ENCODE results near the gene PABPN1L. TPM values are rescaled to one million over a fixed set of nuclear protein-coding genes. Genes with fewer than 3 reads are reported as not detected.

Gene PABPN1L
- total RNA-seq, 1 experiment from 2014 or later, result not detected

DNA sequence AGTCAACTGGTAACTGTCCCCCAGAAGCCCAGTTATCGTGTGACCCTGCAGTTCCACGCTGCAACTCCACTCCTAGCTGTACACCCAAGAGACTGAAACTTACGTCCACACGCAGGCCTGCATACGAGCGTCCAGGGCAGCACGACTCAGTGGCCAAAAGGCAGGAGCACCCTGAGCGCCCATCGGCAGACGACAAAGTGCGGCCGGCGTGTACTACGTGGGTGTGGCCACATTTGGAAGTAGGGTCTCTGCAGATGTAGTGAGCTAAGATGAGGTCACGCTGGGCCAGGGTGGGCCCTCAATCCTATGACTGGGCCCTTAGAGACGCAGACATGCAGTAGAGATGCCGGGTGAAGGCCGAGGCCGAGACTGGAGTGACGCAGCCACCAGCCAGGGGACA, 23.2 kb downstream of the PABPN1L start:
- DNase-seq, result no peak
- no peaks in the 10 kb centered on the region for H3K27me3 ChIP-seq (ENCODE audit: control insufficient read depth, insufficient read depth, low read length)
- H3K36me3 ChIP-seq (replicated peaks; ENCODE audit: control insufficient read depth, insufficient read depth, low read length), result no peaks in the 10 kb centered on the region; the same call in 1 of the 2 replicates
- no peak overlapping the region for H3K4me3 ChIP-seq (ENCODE audit: insufficient read depth, low read depth, low read length)

DNA sequence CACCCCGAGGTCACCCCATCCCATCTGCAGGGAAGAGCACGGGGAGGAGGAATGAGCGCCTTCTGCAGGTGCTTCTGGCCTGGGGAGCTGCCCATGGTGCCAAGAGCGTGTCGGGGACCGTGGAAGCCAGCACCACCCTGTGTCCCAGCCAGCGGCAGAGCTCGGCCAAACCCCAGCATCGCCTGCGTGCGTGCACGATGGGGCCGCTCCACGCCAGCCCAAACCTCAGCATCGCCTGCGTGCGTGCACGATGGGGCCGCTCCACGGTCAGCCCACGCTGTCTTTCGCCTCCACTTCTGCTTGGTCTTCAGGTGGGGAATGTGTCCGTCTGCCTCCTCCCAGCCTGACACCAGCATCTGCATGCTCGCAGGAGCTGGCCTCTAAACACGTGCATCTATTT, 23.7 kb downstream of the PABPN1L start:
- no peaks in the 10 kb centered on the region for H3K27me3 ChIP-seq (ENCODE audit: control insufficient read depth, insufficient read depth, low read length)
- no peaks in the 10 kb centered on the region; the same call in 1 of the 2 replicates for H3K36me3 ChIP-seq (replicated peaks; ENCODE audit: control insufficient read depth, insufficient read depth, low read length)
- DNase-seq, result no peak

DNA sequence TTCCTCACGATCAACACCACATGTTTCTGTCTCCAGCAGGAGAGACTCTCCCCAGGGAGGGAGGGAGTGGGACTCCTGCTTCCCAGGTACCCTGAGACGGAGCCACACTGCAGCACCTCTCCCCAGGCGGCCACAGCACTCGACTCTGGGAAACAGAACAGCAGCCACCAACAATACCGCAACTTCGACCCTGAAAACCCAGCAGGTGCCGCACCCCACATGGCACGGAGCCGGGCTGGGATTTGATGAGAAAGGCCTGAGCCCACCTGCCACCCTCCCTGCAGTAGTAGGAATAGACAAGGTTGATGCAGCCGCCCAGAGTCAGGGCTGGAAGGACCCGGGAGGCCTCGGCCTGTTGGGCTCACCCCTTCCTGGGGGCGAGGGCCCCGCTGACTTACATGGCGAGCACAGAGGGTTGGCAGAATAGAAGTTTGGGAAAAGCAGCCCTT, 24.1 kb downstream of the PABPN1L start:
- H3K36me3 ChIP-seq (replicated peaks; ENCODE audit: control insufficient read depth, insufficient read depth, low read length), result no peaks in the 10 kb centered on the region; the same call in 1 of the 2 replicates
- H3K4me3 ChIP-seq (ENCODE audit: insufficient read depth, low read depth, low read length), result no peak overlapping the region
- H3K27me3 ChIP-seq (ENCODE audit: control insufficient read depth, insufficient read depth, low read length), result no peaks in the 10 kb centered on the region
- no peak for DNase-seq

More for the DNA sequence above, 23.7 kb downstream of the PABPN1L start:
- no peak overlapping the region for H3K4me3 ChIP-seq (ENCODE audit: insufficient read depth, low read depth, low read length)

DNA sequence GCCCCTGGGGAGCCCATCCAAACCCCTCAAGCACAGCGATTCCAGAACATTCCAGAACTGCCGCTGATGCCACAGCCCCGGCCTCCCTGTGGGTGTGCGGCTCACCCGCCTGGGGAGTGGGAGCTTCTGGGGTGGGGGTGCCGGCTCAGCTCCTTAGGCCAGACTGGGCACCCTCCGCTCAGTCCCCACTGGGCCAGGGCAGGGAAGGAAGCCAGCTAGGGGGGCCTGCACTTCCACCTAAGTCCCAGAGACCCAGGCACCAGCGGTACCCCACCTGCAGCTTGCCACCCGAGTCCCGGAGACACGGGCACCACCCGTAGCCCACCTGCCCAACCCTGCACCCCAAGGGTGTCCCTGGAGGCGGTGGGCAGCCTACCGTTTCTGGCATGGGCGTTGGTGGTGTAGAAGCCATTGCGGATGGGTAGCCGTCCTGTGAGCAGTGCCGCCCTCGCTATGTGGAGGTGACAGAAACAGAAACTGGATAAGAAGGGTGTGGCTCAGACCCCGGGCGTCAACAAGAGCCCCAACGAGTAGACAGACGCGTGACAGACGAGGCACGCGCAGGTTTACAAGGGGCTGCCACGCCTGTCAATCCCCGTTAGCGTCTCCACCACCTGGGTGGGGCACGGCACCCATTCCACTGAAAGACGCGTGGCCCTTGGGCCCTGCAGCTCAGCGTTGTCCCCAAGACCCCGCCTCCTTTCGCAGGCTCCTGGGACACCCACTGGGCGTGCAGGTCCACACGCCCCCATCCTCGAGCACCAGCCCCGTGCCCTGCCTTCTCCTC, 24.7 kb downstream of the PABPN1L start:
- H3K27me3 ChIP-seq (ENCODE audit: control insufficient read depth, insufficient read depth, low read length), result no peaks in the 10 kb centered on the region
- H3K36me3 ChIP-seq (replicated peaks; ENCODE audit: control insufficient read depth, insufficient read depth, low read length), result no peaks in the 10 kb centered on the region; the same call in 1 of the 2 replicates
- H3K4me3 ChIP-seq (ENCODE audit: insufficient read depth, low read depth, low read length), result no peak overlapping the region
- no peak for DNase-seq

DNA sequence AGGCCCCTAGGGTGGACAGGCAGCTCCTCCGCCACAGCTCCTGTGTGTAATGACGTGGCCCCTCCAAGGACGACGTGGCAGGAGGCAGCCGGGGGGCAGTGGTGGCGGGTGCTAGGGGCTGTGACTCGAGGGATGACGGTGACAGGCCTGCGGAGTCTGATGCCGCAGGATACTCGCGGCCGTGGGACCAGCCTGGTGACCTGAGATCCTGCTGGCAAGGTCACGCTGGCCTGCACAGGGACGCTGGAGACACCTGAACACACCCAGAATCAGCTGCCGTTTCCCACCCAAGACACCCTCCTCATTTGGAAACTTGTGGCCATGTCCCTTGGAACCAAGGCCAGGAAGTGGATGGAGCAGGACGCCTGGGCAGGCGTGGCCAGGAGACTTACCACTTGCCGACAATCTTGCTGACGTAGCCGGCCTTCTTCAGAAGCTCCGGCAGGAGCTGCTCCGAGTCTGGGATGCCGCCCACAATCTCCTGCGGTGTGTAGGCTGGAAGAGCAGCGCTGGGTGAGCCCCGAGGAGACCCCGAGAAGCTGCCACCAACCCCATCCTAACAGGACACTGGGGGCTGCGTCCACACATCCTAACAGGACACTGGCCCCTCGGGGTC, 25.8 kb downstream of the PABPN1L start:
- Histone ChIP-seq H3K4me3 (ENCODE audit: insufficient read depth, low read depth, low read length) (no peak overlapping the region), H3K36me3 (replicated peaks; ENCODE audit: control insufficient read depth, insufficient read depth, low read length) (no peaks in the 10 kb centered on the region; the same call in 1 of the 2 replicates), H3K27me3 (ENCODE audit: control insufficient read depth, insufficient read depth, low read length) (no peaks in the 10 kb centered on the region)
- DNase-seq, result no peak

DNA sequence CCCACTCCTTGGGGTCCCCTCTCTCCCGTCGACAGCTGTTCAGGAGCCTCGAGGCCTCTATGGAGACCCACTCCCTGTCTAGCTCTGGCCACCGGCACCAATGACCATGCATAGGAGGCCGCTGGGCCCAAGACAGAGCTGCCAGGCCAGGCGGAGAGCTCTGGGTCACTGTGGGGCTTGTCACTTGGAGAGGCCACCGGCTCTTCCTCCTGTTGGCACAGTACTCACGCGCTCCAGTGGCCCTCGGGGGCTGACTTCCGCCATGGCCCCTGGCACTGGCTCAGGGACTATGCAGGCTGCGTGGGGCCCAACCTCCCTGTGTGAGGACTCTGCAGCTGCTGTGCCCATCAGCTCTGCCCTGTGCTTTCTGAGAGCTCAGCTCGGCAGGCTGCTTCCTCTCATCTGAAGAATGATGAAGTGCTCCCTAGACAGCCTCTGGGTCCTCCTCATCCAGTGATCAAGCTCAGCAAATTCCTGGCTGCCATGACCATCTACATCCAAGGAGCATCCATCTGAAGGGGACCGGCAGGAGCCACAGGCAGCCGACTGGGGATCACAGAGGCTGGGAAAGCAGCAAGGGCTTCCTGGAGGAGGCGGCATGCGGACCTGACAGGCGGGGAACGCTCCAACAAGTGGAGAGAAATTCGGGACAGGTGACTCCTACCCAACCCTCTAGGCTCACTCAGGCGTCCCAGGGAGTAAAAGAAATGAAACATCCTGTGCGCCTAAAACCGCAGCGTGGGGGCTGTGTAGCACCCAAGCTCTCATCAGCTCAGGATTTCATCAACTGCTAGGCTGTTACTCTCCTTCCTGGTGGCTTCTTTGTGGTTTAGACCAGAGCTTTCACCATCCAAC, 26.5 kb downstream of the PABPN1L start:
- no peak overlapping the region for H3K4me3 ChIP-seq (ENCODE audit: insufficient read depth, low read depth, low read length)
- H3K36me3 ChIP-seq (replicated peaks; ENCODE audit: control insufficient read depth, insufficient read depth, low read length), result no peaks in the 10 kb centered on the region; the same call in 1 of the 2 replicates
- DNase-seq, result no peak

DNA sequence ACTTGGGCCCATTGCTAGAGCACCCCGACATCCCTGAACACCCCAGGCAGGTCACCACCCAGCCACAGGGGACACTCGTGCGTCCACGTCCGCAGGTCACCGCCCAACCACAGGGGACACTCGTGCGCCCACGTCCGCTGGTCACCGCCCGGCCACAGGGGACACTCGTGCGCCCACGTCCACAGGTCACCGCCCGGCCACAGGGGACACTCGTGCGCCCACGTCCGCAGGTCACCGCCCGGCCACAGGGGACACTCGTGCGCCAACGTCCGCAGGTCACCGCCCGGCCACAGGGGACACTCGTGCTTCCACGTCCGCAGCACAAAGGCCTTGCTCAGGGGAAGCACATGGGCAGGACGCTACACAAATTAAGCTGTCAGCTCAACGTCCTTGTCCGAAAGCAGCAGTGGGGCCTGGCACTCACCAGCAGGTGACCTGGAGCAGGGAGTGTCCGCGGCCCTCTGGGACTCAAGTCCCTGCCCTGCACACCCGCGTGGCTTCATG, 27.4 kb downstream of the PABPN1L start:
- no peaks in the 10 kb centered on the region; the same call in 1 of the 2 replicates for H3K36me3 ChIP-seq (replicated peaks; ENCODE audit: control insufficient read depth, insufficient read depth, low read length)
- DNase-seq, result no peak
- H3K27me3 ChIP-seq (ENCODE audit: control insufficient read depth, insufficient read depth, low read length), result no peaks in the 10 kb centered on the region
- H3K4me3 ChIP-seq (ENCODE audit: insufficient read depth, low read depth, low read length), result no peak overlapping the region

More for the DNA sequence above, 26.5 kb downstream of the PABPN1L start:
- no peaks in the 10 kb centered on the region for H3K27me3 ChIP-seq (ENCODE audit: control insufficient read depth, insufficient read depth, low read length)

DNA sequence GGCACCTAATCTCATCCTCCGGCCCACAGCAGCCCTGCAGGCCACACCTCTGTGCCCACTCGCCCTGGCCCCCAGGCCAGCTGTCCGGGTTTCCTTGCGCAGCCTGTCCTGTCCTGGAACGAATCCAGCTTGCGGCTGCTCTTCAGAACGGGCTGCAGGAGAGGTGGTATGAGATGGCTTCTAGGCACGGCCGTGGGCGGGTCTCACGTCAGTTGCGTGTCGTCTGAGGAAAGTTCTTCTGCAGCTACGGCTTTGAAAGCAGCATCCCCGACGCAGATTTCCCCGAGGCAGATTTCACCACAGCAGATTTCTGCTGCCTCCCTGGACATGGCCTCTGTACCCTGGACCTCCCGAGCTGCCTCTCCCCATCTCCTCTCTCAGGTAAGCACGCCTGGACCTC, 27.9 kb downstream of the PABPN1L start:
- Histone ChIP-seq H3K4me3 (ENCODE audit: insufficient read depth, low read depth, low read length) (no peak overlapping the region), H3K27me3 (ENCODE audit: control insufficient read depth, insufficient read depth, low read length) (no peaks in the 10 kb centered on the region), H3K36me3 (replicated peaks; ENCODE audit: control insufficient read depth, insufficient read depth, low read length) (no peaks in the 10 kb centered on the region; the same call in 1 of the 2 replicates)
- no peak for DNase-seq

DNA sequence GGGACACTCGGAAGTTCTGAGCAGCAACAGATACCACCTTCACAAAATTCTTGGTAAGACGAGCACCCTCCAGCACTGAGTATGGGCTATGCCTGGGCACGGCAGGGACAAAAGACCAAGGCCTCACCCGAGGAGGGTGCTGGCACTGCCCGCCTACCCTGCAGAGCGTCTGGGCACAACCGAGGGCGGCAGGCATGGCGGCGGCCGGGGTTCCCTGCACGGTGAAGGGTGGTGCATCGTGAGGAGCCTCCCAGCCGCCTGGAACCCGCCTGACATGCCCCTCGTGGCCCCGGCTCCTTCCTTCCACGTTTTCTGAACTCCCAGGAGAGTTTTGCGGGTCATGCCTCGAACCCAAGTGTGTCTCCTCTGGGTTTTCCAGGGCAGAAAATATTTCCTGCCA, 28.7 kb downstream of the PABPN1L start:
- H3K4me3 ChIP-seq (ENCODE audit: insufficient read depth, low read depth, low read length), result no peak overlapping the region
- no peaks in the 10 kb centered on the region for H3K27me3 ChIP-seq (ENCODE audit: control insufficient read depth, insufficient read depth, low read length)
- H3K36me3 ChIP-seq (replicated peaks; ENCODE audit: control insufficient read depth, insufficient read depth, low read length), result no peaks in the 10 kb centered on the region; the same call in 1 of the 2 replicates
- no peak for DNase-seq

DNA sequence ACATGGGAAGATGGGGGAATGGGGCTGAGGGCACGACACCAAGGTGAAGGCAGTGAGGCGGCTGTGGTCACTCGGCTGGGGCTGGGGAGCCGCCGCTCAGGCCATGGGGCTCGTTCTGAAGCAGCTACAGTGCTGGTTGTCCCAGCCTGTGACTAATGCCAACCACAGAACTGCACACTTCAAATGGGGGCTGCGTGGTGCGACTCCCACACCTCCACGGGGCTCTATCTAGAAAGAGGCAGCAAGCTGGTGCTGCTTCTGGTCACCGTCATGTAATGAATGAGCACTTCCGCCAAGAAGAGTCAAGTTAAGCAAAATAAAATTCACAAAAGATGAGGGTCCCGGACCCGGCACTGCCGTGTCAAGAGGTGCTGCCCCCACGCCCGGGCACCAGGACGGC, 29.7 kb downstream of the PABPN1L start:
- Histone ChIP-seq H3K27me3 (ENCODE audit: control insufficient read depth, insufficient read depth, low read length) (no peaks in the 10 kb centered on the region), H3K4me3 (ENCODE audit: insufficient read depth, low read depth, low read length) (no peak overlapping the region), H3K36me3 (replicated peaks; ENCODE audit: control insufficient read depth, insufficient read depth, low read length) (no peaks in the 10 kb centered on the region; the same call in 1 of the 2 replicates)
- no peak for DNase-seq

DNA sequence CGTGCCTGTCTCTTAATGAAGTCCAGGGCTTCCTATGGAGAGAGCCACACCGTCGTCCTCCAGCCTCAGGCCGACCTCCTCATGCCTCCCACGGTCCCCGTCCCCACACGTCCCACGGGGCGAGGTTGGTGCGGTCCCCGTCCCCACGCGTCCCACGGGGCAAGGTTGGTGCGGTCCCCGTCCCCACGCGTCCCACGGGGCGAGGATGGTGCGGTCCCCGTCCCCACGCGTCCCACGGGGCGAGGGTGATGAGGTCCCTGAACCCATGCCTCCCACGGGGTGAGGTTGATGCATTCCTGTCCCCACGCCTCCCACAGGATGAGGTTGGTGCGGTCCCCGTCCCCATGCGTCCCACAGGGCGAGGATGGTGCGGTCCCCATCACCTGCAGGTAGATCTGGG, 30.6 kb downstream of the PABPN1L start:
- Histone ChIP-seq H3K36me3 (replicated peaks; ENCODE audit: control insufficient read depth, insufficient read depth, low read length) (no peaks in the 10 kb centered on the region; the same call in 1 of the 2 replicates), H3K27me3 (ENCODE audit: control insufficient read depth, insufficient read depth, low read length) (no peaks in the 10 kb centered on the region), H3K4me3 (ENCODE audit: insufficient read depth, low read depth, low read length) (no peak overlapping the region)
- DNase-seq, result no peak

DNA sequence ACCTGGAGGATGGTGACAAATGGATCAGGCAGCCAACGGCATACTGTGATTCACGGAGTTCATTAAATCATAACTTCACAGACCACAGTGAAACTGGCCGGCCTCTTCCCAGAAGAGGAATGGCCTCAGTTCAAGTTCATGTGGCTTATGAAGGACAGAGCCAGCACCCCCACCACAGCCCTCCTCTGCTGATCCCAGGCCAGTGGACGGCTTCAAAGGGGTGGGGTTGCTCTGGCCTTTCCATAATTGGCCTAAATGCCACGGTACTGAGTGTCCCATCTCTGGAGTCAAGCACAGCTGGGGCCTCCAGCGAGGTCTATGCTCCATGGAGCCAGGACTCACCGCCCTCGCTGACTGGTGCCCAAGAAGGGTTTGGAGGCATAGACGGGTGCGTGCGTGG, 31.1 kb downstream of the PABPN1L start:
- no peak for DNase-seq
- H3K36me3 ChIP-seq (replicated peaks; ENCODE audit: control insufficient read depth, insufficient read depth, low read length), result no peaks in the 10 kb centered on the region; the same call in 1 of the 2 replicates
- H3K27me3 ChIP-seq (ENCODE audit: control insufficient read depth, insufficient read depth, low read length), result no peaks in the 10 kb centered on the region
- H3K4me3 ChIP-seq (ENCODE audit: insufficient read depth, low read depth, low read length), result no peak overlapping the region

DNA sequence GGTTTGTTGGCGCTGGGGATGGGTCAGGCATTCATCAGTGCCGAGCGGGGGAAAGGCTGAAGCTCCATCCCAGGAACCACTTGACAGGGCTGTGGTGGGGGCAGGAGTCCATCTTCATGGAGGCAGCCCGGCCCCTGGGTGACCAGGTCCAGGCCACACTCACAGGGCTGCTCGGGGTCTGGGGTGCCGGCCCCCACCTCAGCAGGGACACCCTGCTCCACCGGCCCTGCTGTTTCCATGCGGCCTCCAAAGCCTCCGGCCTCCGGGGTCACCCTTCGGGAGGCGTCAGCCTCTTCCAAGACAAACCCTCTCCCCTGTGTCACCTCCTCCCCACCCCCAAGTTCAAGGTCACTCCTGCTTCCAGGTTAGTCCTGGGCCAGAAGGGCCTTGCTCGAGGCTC, 31.8 kb downstream of the PABPN1L start:
- Histone ChIP-seq H3K27me3 (ENCODE audit: control insufficient read depth, insufficient read depth, low read length) (no peaks in the 10 kb centered on the region), H3K36me3 (replicated peaks; ENCODE audit: control insufficient read depth, insufficient read depth, low read length) (no peaks in the 10 kb centered on the region), H3K4me3 (ENCODE audit: insufficient read depth, low read depth, low read length) (no peak overlapping the region)
- DNase-seq, result no peak

DNA sequence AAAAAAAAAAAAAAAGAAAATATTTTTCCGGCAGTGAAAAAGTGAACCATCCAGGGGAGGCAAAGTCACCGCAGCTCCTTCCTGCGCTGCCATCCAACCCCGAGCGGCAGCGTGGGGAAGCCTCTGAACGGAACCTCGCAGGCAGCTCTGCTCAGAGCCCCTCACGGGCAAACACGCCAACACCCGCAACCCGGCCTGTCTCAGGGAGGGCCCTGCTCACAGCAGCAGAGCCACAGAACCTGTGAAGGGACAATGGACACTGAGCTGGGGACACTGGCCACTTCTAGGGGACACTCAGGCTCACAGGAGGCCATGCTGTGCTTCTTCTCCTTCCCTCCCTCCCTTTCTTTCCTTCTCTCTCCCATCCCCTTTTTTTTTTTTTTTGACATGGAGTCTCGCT, 33.4 kb downstream of the PABPN1L start:
- no peak for DNase-seq
- Histone ChIP-seq H3K4me3 (ENCODE audit: insufficient read depth, low read depth, low read length) (no peak overlapping the region), H3K36me3 (replicated peaks; ENCODE audit: control insufficient read depth, insufficient read depth, low read length) (no peaks in the 10 kb centered on the region), H3K27me3 (ENCODE audit: control insufficient read depth, insufficient read depth, low read length) (no peaks in the 10 kb centered on the region)
